T-cell (primary cell): ENCODE measurements around the gene SH3PXD2B. TPM values are rescaled to one million over a fixed set of nuclear protein-coding genes. Genes with fewer than 3 reads are reported as not detected.

Experiments used
- ATAC-seq, 4 experiments: fragments of 200-7000 bp in 3 of 4; fragments of 150-1000 bp in 1 of 4; cut with Tn5 transposase; replicated peaks in 1 of 4; 1 replicate in 3 of 4; 2 replicates in 1 of 4; pipeline ENCODE4 v1.10.0; 2021; ENCODE audit warnings: moderate library complexity in 3 of 4, mild to moderate bottlenecking in 2 of 4, moderate number of reproducible peaks in 1 of 4
- CTCF ChIA-PET, 2 donors: fragments of 300-600 bp; sonication (Branson Sonifier 250); formaldehyde crosslinking; loops; one replicate each; lab custom pipeline; 2022; ENCODE audit warnings: antibody characterized with exemption in 2 of 2; lab: Charles Lee
- POLR2A ChIA-PET, 2 donors: fragments of 300-600 bp; sonication (Branson Sonifier 250); formaldehyde crosslinking; loops; one replicate each; lab custom pipeline; 2022; ENCODE audit warnings: antibody characterized with exemption in 2 of 2; lab: Charles Lee
- DNase-seq, 35 experiments: peaks; one replicate each; pipeline versions ENCODE4 v3.0.0 to v3.0.0-alpha.2; 2013 to 2023
- H3K27ac ChIP-seq: one replicate; pipeline ENCODE4 v1.5.1; 2013; ENCODE audit warnings: low read length
- H3K27me3 ChIP-seq, 2 experiments: replicated peaks in 1 of 2; 1 replicate in 1 of 2; 2 replicates in 1 of 2; pipeline versions ENCODE4 v1.6.1 to v1.7.0; 2013; ENCODE audit warnings: low read length in 1 of 2, mixed read lengths in 1 of 2; ENCODE audit not compliant: control insufficient read depth in 2 of 2, insufficient read depth in 2 of 2; ENCODE audit errors: extremely low read depth in 1 of 2
- H3K36me3 ChIP-seq, 2 donors: 1 replicate in 1 of 2; 2 replicates in 1 of 2; pipeline versions ENCODE4 v1.6.1 to v1.7.0; 2013; ENCODE audit warnings: low read length in 1 of 2; ENCODE audit not compliant: control insufficient read depth in 2 of 2, insufficient read depth in 1 of 2; ENCODE audit errors: extremely low read depth in 1 of 2
- H3K4me1 ChIP-seq, 2 experiments: 1 replicate in 1 of 2; 2 replicates in 1 of 2; pipeline versions ENCODE4 v1.6.1 to v1.7.0; 2013; ENCODE audit warnings: low read length in 2 of 2, mixed read lengths in 1 of 2; ENCODE audit not compliant: insufficient read depth in 2 of 2, control insufficient read depth in 1 of 2; ENCODE audit errors: extremely low read depth in 1 of 2
- H3K4me3 ChIP-seq, 2 donors: 1 replicate in 1 of 2; 2 replicates in 1 of 2; pipeline versions ENCODE4 v1.5.1 to v1.7.0; 2013; ENCODE audit warnings: mild to moderate bottlenecking in 2 of 2, low read length in 1 of 2, moderate library complexity in 1 of 2; ENCODE audit not compliant: control insufficient read depth in 1 of 2; ENCODE audit errors: extremely low read depth in 1 of 2
- H3K9me3 ChIP-seq: 2 replicates; pipeline ENCODE4 v1.7.0; 2013
- H3K27ac Mint-ChIP-seq, 2 donors: one replicate each; pipeline ENCODE4 v1.8.0; 2020 to 2021; ENCODE audit warnings: mild to moderate bottlenecking in 2 of 2, mixed read lengths in 2 of 2
- H3K27me3 Mint-ChIP-seq, 2 donors: one replicate each; pipeline ENCODE4 v1.8.0; 2021 to 2022; ENCODE audit warnings: mixed read lengths in 2 of 2
- H3K36me3 Mint-ChIP-seq: one replicate; pipeline ENCODE4 v1.8.0; 2021; ENCODE audit warnings: mixed read lengths
- H3K4me1 Mint-ChIP-seq, 3 donors: one replicate each; pipeline ENCODE4 v1.8.0; 2020 to 2022; ENCODE audit warnings: mixed read lengths in 3 of 3, mild to moderate bottlenecking in 1 of 3
- H3K4me3 Mint-ChIP-seq, 3 donors: one replicate each; pipeline ENCODE4 v1.8.0; 2020 to 2022; ENCODE audit warnings: mild to moderate bottlenecking in 3 of 3, mixed read lengths in 3 of 3, moderate library complexity in 3 of 3
- H3K9me3 Mint-ChIP-seq, 3 donors: one replicate each; pipeline ENCODE4 v1.8.0; 2020 to 2022; ENCODE audit warnings: mixed read lengths in 3 of 3
- WGBS: methylation state at CpG from one replicate; pipeline ENCODE4 v1.1.5; 2013; ENCODE audit warnings: missing lambda C conversion rate; ENCODE audit not compliant: insufficient coverage; 5-methylcytosine and 5-hydroxymethylcytosine counted together
- total RNA-seq, 35 experiments: library from RNA in 6 of 35; stranded (reverse) in 6 of 35; fragments of 120-200 nt in 1 of 35; gene quantifications; one replicate each; pipeline versions ENCODE4 v1.2.1 to v1.2.4 and lab custom pipeline; 2013 to 2026

The SH3PXD2B gene
- total RNA-seq, 5 donors from 2014 or later (not counting 1 experiment from before 2014, with no cell fraction given), result 0.15 to 0.69 (median 0.38) TPM

- no peaks in the 10 kb centered on the region for H3K4me1 ChIP-seq
- ATAC-seq, result no peak
- Mint-ChIP-seq H3K9me3 (no peaks in the 10 kb centered on the region), H3K4me1 (peaks cover 0 to 2% (median 0%) of the 10 kb centered on the region in 3 donors), H3K27ac (no peak overlapping the region), H3K27me3 (peaks cover 6 to 7% of the 10 kb centered on the region in 2 donors), H3K4me3 (no peak overlapping the region), H3K36me3 (no peaks in the 10 kb centered on the region)
- peaks cover 0 to 23% of the 10 kb centered on the region in 2 experiments for H3K27me3 ChIP-seq
- no peak for DNase-seq
- H3K9me3 ChIP-seq, result no peaks in the 10 kb centered on the region
- POLR2A ChIA-PET, result interaction anchor here in 1 of 2 donors (0.6 kb wide), 1 partner anchor 12 kb away, joined by 4 read pairs; no protein-coding TSS in a partner anchor
- no peak overlapping the region for H3K27ac ChIP-seq
- H3K36me3 ChIP-seq, result no peaks in the 10 kb centered on the region
- H3K4me3 ChIP-seq, result no peak overlapping the region
- CTCF ChIA-PET, result no interaction called here
- 97% methylated on average over 16 of the region's 20 CpGs for WGBS
Measured at GRCh38 chr5:172423379-172424110, 30.8 kb downstream of the SH3PXD2B start.

- CTCF ChIA-PET, result no interaction called here
- Histone ChIP-seq H3K9me3 (no peaks in the 10 kb centered on the region), H3K36me3 (no peaks in the 10 kb centered on the region), H3K27me3 (peaks cover 0 to 28% of the 10 kb centered on the region in 2 experiments), H3K4me1 (no peaks in the 10 kb centered on the region), H3K4me3 (no peak overlapping the region), H3K27ac (no peak overlapping the region)
- Mint-ChIP-seq H3K4me3 (no peak overlapping the region), H3K27me3 (peaks cover 7 to 8% of the 10 kb centered on the region in 2 donors), H3K9me3 (no peaks in the 10 kb centered on the region), H3K27ac (no peak overlapping the region), H3K4me1 (peaks cover 0 to 2% (median 0%) of the 10 kb centered on the region in 3 donors), H3K36me3 (no peaks in the 10 kb centered on the region)
- ATAC-seq, result no peak
- 81% methylated on average over 5 of the region's 10 CpGs for WGBS
- DNase-seq, result no peak
- POLR2A ChIA-PET, result no interaction called here
Measured at GRCh38 chr5:172422255-172422654, 32.1 kb downstream of the SH3PXD2B start.

- H3K27me3 Mint-ChIP-seq, result peaks cover 6 to 7% of the 10 kb centered on the region in 2 donors
- no peaks in the 10 kb centered on the region for H3K4me1 ChIP-seq
- ATAC-seq (no peak), DNase-seq (no peak)
- H3K36me3 Mint-ChIP-seq, result no peaks in the 10 kb centered on the region
- 85% methylated on average over 4 of the region's 7 CpGs for WGBS
- peaks cover 0 to 21% of the 10 kb centered on the region in 2 experiments for H3K27me3 ChIP-seq
- H3K27ac Mint-ChIP-seq, result no peak overlapping the region
- peaks cover 0 to 2% (median 0%) of the 10 kb centered on the region in 3 donors for H3K4me1 Mint-ChIP-seq
- no peaks in the 10 kb centered on the region for H3K9me3 ChIP-seq
- H3K9me3 Mint-ChIP-seq, result no peaks in the 10 kb centered on the region
- POLR2A ChIA-PET, result no interaction called here
- H3K27ac ChIP-seq, result no peak overlapping the region
- no peak overlapping the region for H3K4me3 Mint-ChIP-seq
- no peak overlapping the region for H3K4me3 ChIP-seq
- no peaks in the 10 kb centered on the region for H3K36me3 ChIP-seq
- CTCF ChIA-PET, result no interaction called here
Measured at GRCh38 chr5:172421020-172421419, 33.3 kb downstream of the SH3PXD2B start.

GRCh38 chr5:172420235-172420939, 33.9 kb downstream of the SH3PXD2B start:
- peak in 1 of 35 experiments; percentile 0 for DNase-seq
- no peak for ATAC-seq
- ChIA-PET CTCF (no interaction called here), POLR2A (no interaction called here)
- no peaks in the 10 kb centered on the region for H3K9me3 ChIP-seq
- H3K27me3 Mint-ChIP-seq, result peaks cover 4 to 5% of the 10 kb centered on the region in 2 donors
- no peaks in the 10 kb centered on the region for H3K36me3 Mint-ChIP-seq
- H3K36me3 ChIP-seq, result no peaks in the 10 kb centered on the region
- H3K9me3 Mint-ChIP-seq, result no peaks in the 10 kb centered on the region
- no peak overlapping the region for H3K4me3 ChIP-seq
- peaks cover 0 to 25% of the 10 kb centered on the region in 2 experiments for H3K27me3 ChIP-seq
- WGBS, result 79% methylated on average over 5 of the region's 10 CpGs
- H3K4me1 Mint-ChIP-seq, result peaks cover 0 to 2% (median 0%) of the 10 kb centered on the region in 3 donors
- H3K27ac Mint-ChIP-seq, result peak overlapping the region in 1 of 2 donors; percentile 3
- H3K4me3 Mint-ChIP-seq, result no peak overlapping the region
- H3K27ac ChIP-seq, result no peak overlapping the region
- no peaks in the 10 kb centered on the region for H3K4me1 ChIP-seq

- Mint-ChIP-seq H3K4me3 (no peak overlapping the region), H3K36me3 (no peaks in the 10 kb centered on the region), H3K27ac (no peak overlapping the region), H3K4me1 (peaks cover 0 to 2% (median 0%) of the 10 kb centered on the region in 3 donors), H3K9me3 (no peaks in the 10 kb centered on the region), H3K27me3 (peaks cover 0 to 2% of the 10 kb centered on the region in 2 donors)
- Histone ChIP-seq H3K4me1 (no peaks in the 10 kb centered on the region), H3K4me3 (no peak overlapping the region), H3K36me3 (no peaks in the 10 kb centered on the region), H3K27me3 (peaks cover 0 to 29% of the 10 kb centered on the region in 2 experiments), H3K9me3 (no peaks in the 10 kb centered on the region), H3K27ac (no peak overlapping the region)
- ChIA-PET CTCF (no interaction called here), POLR2A (no interaction called here)
- no peak for ATAC-seq
- WGBS, result 81% methylated on average over 12 of the region's 20 CpGs
- DNase-seq, result no peak
Measured at GRCh38 chr5:172418862-172419814, 35.2 kb downstream of the SH3PXD2B start.
